Suprapubic skin (tissue), 4 donors: ENCODE data around the gene CHD2.

Experiments used
- EP300 ChIP-seq: sonication (generic); formaldehyde crosslinking; IDR thresholded peaks from one replicate; pipeline ENCODE4 v1.6.1; 2017; ENCODE audit warnings: antibody characterized with exemption
- POLR2AphosphoS5 ChIP-seq, 3 donors: sonication (generic); formaldehyde crosslinking; IDR thresholded peaks; one replicate each; pipeline ENCODE4 v1.6.1; 2017; ENCODE audit warnings: antibody characterized with exemption in 3 of 3
- TF ChIP-seq, protein P1 (sequence below), 2 donors: fragments of 200-600 bp in 1 of 2; fragments of 450-650 bp in 1 of 2; sonication (generic) in 1 of 2; IDR thresholded peaks; one replicate each; pipeline ENCODE4 v1.5.1; 2016 to 2019; ENCODE audit warnings: antibody characterized with exemption in 2 of 2, mild to moderate bottlenecking in 1 of 2, moderate library complexity in 1 of 2

DNA sequence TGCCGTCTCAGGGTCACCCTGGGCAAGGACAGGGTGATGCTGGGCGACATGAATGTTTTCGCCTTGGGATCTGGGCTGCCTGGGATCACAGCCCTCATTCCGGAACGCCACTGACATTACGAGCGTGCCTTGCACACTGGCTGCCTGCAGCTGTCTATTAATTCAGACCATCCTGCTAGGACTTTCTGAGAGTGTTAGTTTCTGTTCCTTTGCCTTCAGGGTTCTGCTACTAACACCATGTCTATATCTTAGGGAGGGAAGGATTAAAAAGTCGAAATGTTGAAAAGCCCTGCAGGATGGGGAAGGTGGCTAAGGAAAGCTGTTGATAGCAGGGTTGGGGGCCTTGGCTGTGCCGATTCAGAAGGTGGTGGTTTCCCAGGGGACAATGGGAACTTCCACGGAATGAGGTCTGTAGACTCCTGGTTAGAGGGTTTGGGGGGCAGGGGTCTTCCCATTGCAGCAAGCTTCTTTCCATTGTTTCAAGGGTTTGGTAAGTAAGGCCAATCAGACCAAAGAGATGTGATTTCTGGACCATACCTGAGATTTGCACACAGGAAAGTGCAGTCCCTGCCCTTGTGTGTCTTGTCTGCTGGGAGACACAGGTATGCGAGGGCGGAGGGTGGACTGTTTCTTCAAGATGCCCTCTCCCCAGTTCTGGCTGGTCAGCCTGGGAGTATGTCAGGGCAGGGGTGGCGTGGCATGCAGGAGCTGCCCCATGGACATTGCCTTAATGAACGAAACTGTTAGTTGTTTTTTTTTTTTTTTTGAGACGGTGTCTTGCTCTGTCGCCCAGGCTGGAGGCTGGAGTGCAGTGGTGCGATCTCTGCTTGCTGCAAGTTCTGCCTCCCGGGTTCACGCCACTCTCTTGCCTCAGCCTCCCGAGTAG lies 137.9 kb downstream of the CHD2 start:
- no peak for TF ChIP-seq EP300
- TF ChIP-seq POLR2AphosphoS5 (IDR thresholded peaks at IDR 0.05) = no peak
- TF ChIP-seq, protein P1, sequence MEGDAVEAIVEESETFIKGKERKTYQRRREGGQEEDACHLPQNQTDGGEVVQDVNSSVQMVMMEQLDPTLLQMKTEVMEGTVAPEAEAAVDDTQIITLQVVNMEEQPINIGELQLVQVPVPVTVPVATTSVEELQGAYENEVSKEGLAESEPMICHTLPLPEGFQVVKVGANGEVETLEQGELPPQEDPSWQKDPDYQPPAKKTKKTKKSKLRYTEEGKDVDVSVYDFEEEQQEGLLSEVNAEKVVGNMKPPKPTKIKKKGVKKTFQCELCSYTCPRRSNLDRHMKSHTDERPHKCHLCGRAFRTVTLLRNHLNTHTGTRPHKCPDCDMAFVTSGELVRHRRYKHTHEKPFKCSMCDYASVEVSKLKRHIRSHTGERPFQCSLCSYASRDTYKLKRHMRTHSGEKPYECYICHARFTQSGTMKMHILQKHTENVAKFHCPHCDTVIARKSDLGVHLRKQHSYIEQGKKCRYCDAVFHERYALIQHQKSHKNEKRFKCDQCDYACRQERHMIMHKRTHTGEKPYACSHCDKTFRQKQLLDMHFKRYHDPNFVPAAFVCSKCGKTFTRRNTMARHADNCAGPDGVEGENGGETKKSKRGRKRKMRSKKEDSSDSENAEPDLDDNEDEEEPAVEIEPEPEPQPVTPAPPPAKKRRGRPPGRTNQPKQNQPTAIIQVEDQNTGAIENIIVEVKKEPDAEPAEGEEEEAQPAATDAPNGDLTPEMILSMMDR (IDR thresholded peaks at IDR 0.05) = no peak
